Astrocyte (in vitro differentiated cells and primary cell): ENCODE data around the gene PER1. TPM values are rescaled to one million over a fixed set of nuclear protein-coding genes. Genes with fewer than 3 reads are reported as not detected.

Experiments
- DNase-seq: peaks from one replicate; pipeline ENCODE4 v3.0.0-alpha.2; 2010; ENCODE audit warnings: low read depth
- FAIRE-seq: peaks from 2 replicates; lab custom pipeline; 2011; peaks lifted over from hg19 to GRCh38; lab: Jason Lieb, UNC
- H2AFZ ChIP-seq: 2 replicates; pipeline ENCODE4 v1.6.0; 2012; ENCODE audit warnings: low read depth, low read length, inconsistent platforms
- H3K27ac ChIP-seq: 2 replicates; pipeline ENCODE4 v1.5.1; 2011; ENCODE audit warnings: low read depth, low read length, inconsistent platforms
- H3K27me3 ChIP-seq: 2 replicates; pipeline ENCODE4 v1.6.0; 2011; ENCODE audit warnings: low read length, inconsistent platforms; ENCODE audit not compliant: insufficient read depth
- H3K36me3 ChIP-seq: 2 replicates; pipeline ENCODE4 v1.5.1; 2011; ENCODE audit warnings: low read length, inconsistent platforms; ENCODE audit not compliant: insufficient read depth
- H3K4me1 ChIP-seq: 2 replicates; pipeline ENCODE4 v1.5.1; 2011; ENCODE audit warnings: low read length, inconsistent platforms; ENCODE audit not compliant: insufficient read depth
- H3K4me2 ChIP-seq: 2 replicates; pipeline ENCODE4 v1.6.0; 2012; ENCODE audit warnings: low read length, inconsistent platforms
- H3K4me3 ChIP-seq: 2 replicates; pipeline ENCODE4 v1.5.1; 2011; ENCODE audit warnings: low read depth, mild to moderate bottlenecking, low read length, inconsistent platforms; ENCODE audit not compliant: insufficient read depth
- H3K79me2 ChIP-seq: 2 replicates; pipeline ENCODE4 v1.6.0; 2012; ENCODE audit warnings: mild to moderate bottlenecking, low read length, inconsistent platforms; ENCODE audit not compliant: insufficient read depth
- H3K9ac ChIP-seq: 2 replicates; pipeline ENCODE4 v1.6.0; 2012; ENCODE audit warnings: mild to moderate bottlenecking, low read length, inconsistent platforms
- H3K9me3 ChIP-seq: 2 replicates; pipeline ENCODE4 v1.5.1; 2012; ENCODE audit warnings: low read depth, mild to moderate bottlenecking, low read length, inconsistent platforms; ENCODE audit not compliant: insufficient read depth
- H4K20me1 ChIP-seq: 2 replicates; pipeline ENCODE4 v1.6.0; 2012; ENCODE audit warnings: low read length, inconsistent platforms; ENCODE audit not compliant: insufficient read depth
- H3K27ac Mint-ChIP-seq: one replicate; pipeline ENCODE4 v1.8.0; 2021; ENCODE audit warnings: mild to moderate bottlenecking, mixed read lengths; ENCODE audit not compliant: unreplicated experiment
- H3K27me3 Mint-ChIP-seq: one replicate; pipeline ENCODE4 v1.8.0; 2021; ENCODE audit warnings: low read depth, mixed read lengths; ENCODE audit not compliant: unreplicated experiment
- H3K36me3 Mint-ChIP-seq: one replicate; pipeline ENCODE4 v1.8.0; 2021; ENCODE audit warnings: low read depth, mixed read lengths; ENCODE audit not compliant: unreplicated experiment
- H3K4me1 Mint-ChIP-seq: one replicate; pipeline ENCODE4 v1.8.0; 2021; ENCODE audit warnings: low read depth, mixed read lengths; ENCODE audit not compliant: unreplicated experiment
- H3K4me3 Mint-ChIP-seq: one replicate; pipeline ENCODE4 v1.8.0; 2021; ENCODE audit warnings: mild to moderate bottlenecking, moderate library complexity, mixed read lengths; ENCODE audit not compliant: unreplicated experiment
- H3K9me3 Mint-ChIP-seq: one replicate; pipeline ENCODE4 v1.8.0; 2021; ENCODE audit warnings: mild to moderate bottlenecking, mixed read lengths; ENCODE audit not compliant: unreplicated experiment
- CTCF ChIP-seq: IDR thresholded peaks from 2 replicates; pipeline ENCODE4 v1.5.1; 2011; ENCODE audit warnings: low read depth, mild to moderate bottlenecking, inconsistent platforms, low read length, moderate library complexity; ENCODE audit not compliant: insufficient read depth
- EZH2 ChIP-seq: IDR thresholded peaks from 2 replicates; pipeline ENCODE4 v1.6.1; 2012; ENCODE audit warnings: mild to moderate bottlenecking, low read length, inconsistent platforms; ENCODE audit not compliant: insufficient read depth
- microRNA-seq: library from miRNA; unstranded; fragments of <30 nt; microRNA quantifications from one replicate; pipeline ENCODE4 v1.2.0, GENCODE V29; 2020
- total RNA-seq: library from RNA; stranded (reverse); gene quantifications from 2 replicates; pipeline ENCODE4 v1.2.1, GENCODE V29; 2021

The PER1 gene
- total RNA-seq, 1 donor from 2014 or later, result 17.0 TPM

GRCh38 chr17:8095361-8095760 is 56.8 kb downstream of the PER1 start:
- no peak for FAIRE-seq
- Histone ChIP-seq H3K9me3 (no peaks in the 10 kb centered on the region), H3K9ac (no peak overlapping the region)

DNA sequence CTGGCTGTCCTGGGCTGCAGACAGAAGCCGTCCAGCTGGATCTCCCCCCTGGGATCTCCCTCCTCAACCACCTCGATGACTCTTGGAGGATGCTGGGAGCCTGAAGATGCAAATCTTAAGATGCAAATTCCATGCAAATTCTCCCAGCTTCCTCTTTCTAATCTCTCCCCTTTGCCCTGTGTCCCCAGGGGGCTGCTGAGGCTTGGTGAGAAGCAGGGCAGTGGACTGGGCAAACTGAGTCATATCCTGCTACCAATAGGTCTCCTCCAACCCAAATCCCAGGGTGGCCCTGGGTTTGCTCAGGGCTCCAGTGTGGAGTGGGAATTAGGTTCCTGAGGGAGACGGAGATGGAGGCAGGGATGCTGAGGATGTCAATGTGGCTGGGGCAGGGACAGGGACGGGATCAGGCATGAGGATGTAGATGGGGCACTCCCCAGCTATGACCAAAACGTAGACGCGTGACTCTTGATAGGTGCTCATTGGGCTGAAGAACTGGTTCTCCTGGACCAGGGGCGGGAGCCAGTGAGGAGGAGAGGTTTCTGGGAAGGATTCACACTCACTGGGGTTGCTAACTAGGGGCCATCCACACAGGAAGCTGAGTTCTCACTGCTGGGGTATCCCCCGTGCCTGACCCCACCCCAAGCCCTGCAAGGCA is 61.0 kb downstream of the PER1 start:
- Mint-ChIP-seq H3K27me3 (peaks cover 79% of the 10 kb centered on the region), H3K4me3 (no peak overlapping the region), H3K27ac (no peak overlapping the region), H3K36me3 (no peaks in the 10 kb centered on the region), H3K9me3 (no peaks in the 10 kb centered on the region), H3K4me1 (no peaks in the 10 kb centered on the region)
- H3K79me2 ChIP-seq, result no peaks in the 10 kb centered on the region
- H3K36me3 ChIP-seq, result no peaks in the 10 kb centered on the region
- FAIRE-seq, result no peak
- H3K4me2 ChIP-seq, result no peak overlapping the region
- TF ChIP-seq EZH2 (no peak), CTCF (no peak)
- no peak for DNase-seq
- no peak overlapping the region for H3K27ac ChIP-seq
- H3K9ac ChIP-seq, result no peak overlapping the region
- no peaks in the 10 kb centered on the region for H4K20me1 ChIP-seq
- no peak overlapping the region for H3K4me3 ChIP-seq
- H3K9me3 ChIP-seq, result no peaks in the 10 kb centered on the region
- H3K27me3 ChIP-seq, result peaks cover 27% of the 10 kb centered on the region
- H2AFZ ChIP-seq, result no peak overlapping the region
- no peaks in the 10 kb centered on the region for H3K4me1 ChIP-seq

More at GRCh38 chr17:8095361-8095760, 56.8 kb downstream of the PER1 start:
- H3K27ac ChIP-seq, result no peak overlapping the region
- Mint-ChIP-seq H3K36me3 (no peaks in the 10 kb centered on the region), H3K9me3 (no peaks in the 10 kb centered on the region), H3K27ac (no peak overlapping the region), H3K4me1 (no peaks in the 10 kb centered on the region), H3K4me3 (no peak overlapping the region), H3K27me3 (peaks cover 65% of the 10 kb centered on the region)
- no peaks in the 10 kb centered on the region for H3K36me3 ChIP-seq
- H3K4me1 ChIP-seq, result no peaks in the 10 kb centered on the region
- H4K20me1 ChIP-seq, result no peaks in the 10 kb centered on the region
- peaks cover 23% of the 10 kb centered on the region for H3K27me3 ChIP-seq
- TF ChIP-seq EZH2, result no peak
- TF ChIP-seq CTCF, result no peak
- DNase-seq, result no peak
- no peaks in the 10 kb centered on the region for H3K79me2 ChIP-seq
- H2AFZ ChIP-seq, result no peak overlapping the region
- H3K4me3 ChIP-seq, result no peak overlapping the region
- H3K4me2 ChIP-seq, result no peak overlapping the region

Small RNA genes lying within 50 kb of the gene (microRNA-seq; reads per million reads assigned to microRNA genes)
- gene MIR4521 (280 reads per million, percentile 74 among the genes with 10 or more reads in this experiment), gene MIR6883 (1.1 reads per million)

Other genes starting within 250 kb of the PER1 start
- 0.54 and 1.1 TPM in 2 replicates for gene RNF227, start 236.1 kb downstream of the PER1 start, total RNA-seq
- gene KCNAB3, start 222.5 kb downstream of the PER1 start, total RNA-seq, result 1.0 and 1.4 TPM in 2 replicates
- 184 and 188 TPM in 2 replicates for gene TRAPPC1, start 220.5 kb downstream of the PER1 start, total RNA-seq
- gene CNTROB, start 220.2 kb downstream of the PER1 start, total RNA-seq, result 22.3 and 25.3 TPM in 2 replicates
- not detected in 2 replicates for gene GUCY2D, start 149.8 kb downstream of the PER1 start, total RNA-seq
- not detected in 2 replicates for gene ALOX15B, start 113.3 kb downstream of the PER1 start, total RNA-seq
- gene ALOX12B, start 64.7 kb downstream of the PER1 start, total RNA-seq, result not detected in 2 replicates
- 0.17 and 0.82 TPM in 2 replicates for gene ALOXE3, start 33.9 kb downstream of the PER1 start, total RNA-seq
- 0.64 and 1.0 TPM in 2 replicates for gene HES7, start 28.3 kb downstream of the PER1 start, total RNA-seq
- gene VAMP2, start 10.5 kb upstream of the PER1 start, total RNA-seq, result 28.0 and 31.3 TPM in 2 replicates
- 9.4 and 10.1 TPM in 2 replicates for gene TMEM107, start 24.0 kb upstream of the PER1 start, total RNA-seq
- gene BORCS6, start 37.8 kb upstream of the PER1 start, total RNA-seq, result 5.7 and 6.6 TPM in 2 replicates
- 3.7 and 7.6 TPM in 2 replicates for gene AURKB, start 58.2 kb upstream of the PER1 start, total RNA-seq
- 14.3 and 14.7 TPM in 2 replicates for gene CTC1, start 95.7 kb upstream of the PER1 start, total RNA-seq
- gene PFAS, start 96.9 kb upstream of the PER1 start, total RNA-seq, result 33.7 and 35.4 TPM in 2 replicates
- 14.1 and 16.1 TPM in 2 replicates for gene RANGRF, start 136.3 kb upstream of the PER1 start, total RNA-seq
- 2.1 and 2.8 TPM in 2 replicates for gene SLC25A35, start 143.0 kb upstream of the PER1 start, total RNA-seq
- gene ARHGEF15, start 157.8 kb upstream of the PER1 start, total RNA-seq, result 0.23 TPM in 1 of 2 replicates, not detected in the other
- not detected in 2 replicates for gene ODF4, start 187.4 kb upstream of the PER1 start, total RNA-seq
- 1,192 and 1,342 TPM in 2 replicates for gene RPL26, start 230.8 kb upstream of the PER1 start, total RNA-seq
- gene RNF222, start 245.4 kb upstream of the PER1 start, total RNA-seq, result not detected in 2 replicates